Activated T-helper 17 cell treated with anti-CD3 and anti-CD28 coated beads, Interleukin-2, amount 50 U/mL, for 72 hours (primary cell): ENCODE measurements around the gene RALGAPA2. TPM values are rescaled to one million over a fixed set of nuclear protein-coding genes. Genes with fewer than 3 reads are reported as not detected.

ENCODE experiments used
- ATAC-seq: fragments of 150-1000 bp; cut with Tn5 transposase; replicated peaks from 2 replicates; pipeline ENCODE4 v1.10.0; 2021; ENCODE audit warnings: mild to moderate bottlenecking, moderate library complexity
- H3K27ac Mint-ChIP-seq: one replicate; pipeline ENCODE4 v1.8.0; 2022; ENCODE audit warnings: mixed read lengths
- H3K27me3 Mint-ChIP-seq: one replicate; pipeline ENCODE4 v1.8.0; 2022; ENCODE audit warnings: mixed read lengths
- H3K36me3 Mint-ChIP-seq: one replicate; pipeline ENCODE4 v1.8.0; 2022; ENCODE audit warnings: low read depth, mild to moderate bottlenecking, mixed read lengths
- H3K4me1 Mint-ChIP-seq: one replicate; pipeline ENCODE4 v1.8.0; 2022; ENCODE audit warnings: mixed read lengths
- H3K4me3 Mint-ChIP-seq: one replicate; pipeline ENCODE4 v1.8.0; 2022; ENCODE audit warnings: mild to moderate bottlenecking, mixed read lengths
- H3K9me3 Mint-ChIP-seq: one replicate; pipeline ENCODE4 v1.8.0; 2022; ENCODE audit warnings: mixed read lengths
- total RNA-seq, 2 donors: library from RNA; stranded (reverse); gene quantifications; one replicate each; pipeline ENCODE4 v1.2.3, GENCODE V29; 2022

Gene RALGAPA2
- total RNA-seq, 2 donors from 2014 or later = 19.2 to 23.2 TPM

- Mint-ChIP-seq H3K27ac (no peak overlapping the region), H3K36me3 (no peaks in the 10 kb centered on the region), H3K9me3 (no peaks in the 10 kb centered on the region), H3K4me3 (no peak overlapping the region), H3K4me1 (peaks cover 5% of the 10 kb centered on the region), H3K27me3 (peaks cover 8% of the 10 kb centered on the region)
- ATAC-seq = peak; percentile 44
Measured at GRCh38 chr20:20734475-20734948, 22.1 kb upstream of the RALGAPA2 start.

GRCh38 chr20:20733943-20734342 is 21.5 kb upstream of the RALGAPA2 start:
- Mint-ChIP-seq H3K36me3 (no peaks in the 10 kb centered on the region), H3K27me3 (peaks cover 8% of the 10 kb centered on the region), H3K4me3 (no peak overlapping the region), H3K27ac (no peak overlapping the region), H3K4me1 (peaks cover 5% of the 10 kb centered on the region), H3K9me3 (no peaks in the 10 kb centered on the region)
- no peak for ATAC-seq

DNA sequence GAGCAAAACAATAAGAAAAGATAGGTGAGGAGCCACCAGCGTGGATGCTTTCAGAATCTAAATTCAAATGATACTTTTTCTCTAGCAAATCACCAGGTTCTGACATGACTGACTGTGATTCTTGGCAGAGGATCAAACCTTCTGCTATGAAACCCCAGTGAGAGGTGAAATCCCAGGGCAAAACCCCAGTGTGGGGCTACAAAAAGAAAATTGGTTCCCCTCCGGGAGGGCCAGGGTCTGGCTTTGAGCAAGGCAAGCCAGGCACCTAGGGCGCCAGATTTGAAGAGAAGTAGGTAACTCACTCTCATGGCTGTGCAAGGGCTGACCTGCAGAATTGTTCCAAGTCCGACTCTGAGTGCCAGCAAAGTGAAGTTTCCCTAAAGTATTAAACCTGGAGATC is 20.2 kb upstream of the RALGAPA2 start:
- Mint-ChIP-seq H3K4me1 (peaks cover 5% of the 10 kb centered on the region), H3K27me3 (peaks cover 8% of the 10 kb centered on the region), H3K4me3 (no peak overlapping the region), H3K9me3 (no peaks in the 10 kb centered on the region), H3K36me3 (no peaks in the 10 kb centered on the region), H3K27ac (no peak overlapping the region)
- ATAC-seq = no peak

GRCh38 chr20:20731945-20732296 is 19.5 kb upstream of the RALGAPA2 start:
- no peaks in the 10 kb centered on the region for H3K9me3 Mint-ChIP-seq
- H3K27me3 Mint-ChIP-seq = peaks cover 4% of the 10 kb centered on the region
- no peak for ATAC-seq
- peaks cover 5% of the 10 kb centered on the region for H3K4me1 Mint-ChIP-seq
- H3K4me3 Mint-ChIP-seq = no peak overlapping the region
- no peak overlapping the region for H3K27ac Mint-ChIP-seq
- H3K36me3 Mint-ChIP-seq = no peaks in the 10 kb centered on the region

DNA sequence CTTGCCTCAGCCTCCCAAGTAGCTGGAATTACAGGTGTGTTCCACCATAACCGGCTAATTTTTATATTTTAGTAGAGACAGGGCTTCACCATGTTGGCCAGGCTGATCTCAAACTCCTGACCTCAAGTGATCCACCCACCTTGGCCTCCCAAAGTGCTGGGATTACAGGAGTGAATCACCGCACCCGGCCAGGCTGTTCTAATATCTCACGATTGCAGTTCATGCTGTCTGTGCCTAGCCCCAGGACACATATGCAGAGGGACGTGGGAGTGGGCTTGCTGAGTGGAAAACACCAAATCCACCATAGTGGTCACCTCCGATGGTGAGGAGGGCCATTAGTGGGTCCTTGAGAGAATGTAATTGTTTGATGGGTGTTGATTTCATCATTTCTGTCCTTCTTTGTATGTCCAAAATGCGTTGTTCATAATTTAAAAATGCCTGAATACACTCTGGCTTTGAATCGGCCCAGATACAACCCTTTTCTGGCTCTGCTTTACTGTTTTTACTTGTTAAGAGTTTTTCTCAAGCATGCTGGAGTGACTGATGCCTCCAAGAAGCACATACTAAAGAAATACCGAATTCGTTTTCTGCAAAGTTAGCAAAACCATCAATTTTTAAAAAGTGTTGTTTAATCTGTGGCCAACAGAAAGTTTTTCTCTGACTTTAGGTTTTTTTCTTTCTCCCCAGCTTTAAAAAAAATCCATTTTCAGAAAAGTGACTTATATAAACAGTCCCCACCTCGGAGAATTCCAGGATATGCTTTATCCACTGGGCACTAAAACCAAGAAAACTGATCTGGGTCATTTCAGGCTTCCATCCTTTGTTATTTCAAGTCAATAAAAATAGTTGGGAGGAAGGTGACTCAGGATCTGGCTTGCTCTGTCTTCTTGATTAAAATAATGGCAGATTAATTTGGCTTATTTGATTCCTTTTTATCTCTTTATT is 18.8 kb upstream of the RALGAPA2 start:
- no peak for ATAC-seq

GRCh38 chr20:20729563-20729962 is 17.1 kb upstream of the RALGAPA2 start:
- Mint-ChIP-seq H3K4me1 (peaks cover 4% of the 10 kb centered on the region), H3K36me3 (no peaks in the 10 kb centered on the region), H3K4me3 (no peak overlapping the region), H3K27me3 (peaks cover 5% of the 10 kb centered on the region), H3K27ac (no peak overlapping the region), H3K9me3 (no peaks in the 10 kb centered on the region)
- ATAC-seq = no peak

More for the DNA sequence above, 18.8 kb upstream of the RALGAPA2 start:
- Mint-ChIP-seq H3K9me3 (no peaks in the 10 kb centered on the region), H3K27me3 (no peaks in the 10 kb centered on the region), H3K4me3 (no peak overlapping the region), H3K27ac (no peak overlapping the region), H3K36me3 (no peaks in the 10 kb centered on the region), H3K4me1 (peaks cover 5% of the 10 kb centered on the region)

DNA sequence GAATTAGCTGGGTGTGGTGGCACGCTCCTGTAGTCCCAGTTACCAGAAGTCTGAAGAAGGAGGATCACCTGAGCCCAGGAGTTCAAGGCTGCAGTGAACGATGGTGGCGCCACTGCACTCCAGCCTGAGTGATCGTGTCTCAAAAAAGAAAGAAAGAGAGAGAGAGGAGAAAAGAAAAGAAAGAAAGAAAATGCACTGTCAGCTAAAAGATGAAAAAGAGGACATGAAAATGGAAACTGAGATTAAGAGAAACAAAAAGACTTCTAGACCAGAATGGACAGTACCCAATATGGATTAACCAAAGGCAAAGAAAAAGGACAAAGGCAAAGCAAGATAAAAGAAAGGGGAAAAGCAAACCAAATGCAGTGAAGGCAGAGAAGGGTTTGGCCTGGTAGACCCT is 9.0 kb upstream of the RALGAPA2 start:
- H3K36me3 Mint-ChIP-seq = no peaks in the 10 kb centered on the region
- peaks cover 5% of the 10 kb centered on the region for H3K27me3 Mint-ChIP-seq

DNA sequence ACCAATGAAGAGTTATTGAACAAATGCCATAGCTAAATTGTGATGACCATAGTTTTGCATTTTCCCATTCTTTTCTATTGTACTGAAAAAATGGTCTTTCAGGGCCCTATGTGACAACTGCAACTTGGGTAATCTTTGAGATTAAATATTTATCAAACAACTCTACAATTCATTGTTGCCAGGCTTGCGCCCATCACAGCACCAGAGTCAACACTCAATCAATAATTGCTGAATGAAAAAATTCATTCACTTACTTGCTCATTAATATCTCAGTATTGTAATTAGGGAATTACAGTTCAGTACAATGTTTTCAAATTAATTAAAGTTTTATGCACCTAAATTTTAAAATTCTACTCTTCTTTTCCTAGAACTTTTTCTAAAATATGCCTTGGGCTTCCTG is 7.7 kb upstream of the RALGAPA2 start:
- Mint-ChIP-seq H3K27ac (no peak overlapping the region), H3K36me3 (no peaks in the 10 kb centered on the region), H3K4me3 (no peak overlapping the region), H3K27me3 (peaks cover 4% of the 10 kb centered on the region), H3K4me1 (no peaks in the 10 kb centered on the region), H3K9me3 (no peaks in the 10 kb centered on the region)
- no peak for ATAC-seq

More for the DNA sequence above, 9.0 kb upstream of the RALGAPA2 start:
- no peak for ATAC-seq
- H3K4me1 Mint-ChIP-seq = no peaks in the 10 kb centered on the region
- H3K27ac Mint-ChIP-seq = no peak overlapping the region
- no peak overlapping the region for H3K4me3 Mint-ChIP-seq
- H3K9me3 Mint-ChIP-seq = no peaks in the 10 kb centered on the region

- Mint-ChIP-seq H3K4me1 (no peaks in the 10 kb centered on the region), H3K9me3 (no peaks in the 10 kb centered on the region), H3K36me3 (no peaks in the 10 kb centered on the region), H3K27me3 (peaks cover 4% of the 10 kb centered on the region), H3K27ac (no peak overlapping the region), H3K4me3 (no peak overlapping the region)
- ATAC-seq = no peak
Measured at GRCh38 chr20:20719411-20719810, 7.0 kb upstream of the RALGAPA2 start.

GRCh38 chr20:20713244-20713765 is 861 bp upstream of the RALGAPA2 start:
- H3K27me3 Mint-ChIP-seq = peaks cover 4% of the 10 kb centered on the region
- H3K36me3 Mint-ChIP-seq = no peaks in the 10 kb centered on the region
- H3K4me1 Mint-ChIP-seq = peaks cover 14% of the 10 kb centered on the region
- no peaks in the 10 kb centered on the region for H3K9me3 Mint-ChIP-seq
- H3K27ac Mint-ChIP-seq = peak overlapping the region; percentile 88
- ATAC-seq = no peak
- H3K4me3 Mint-ChIP-seq = peak overlapping the region; percentile 91

DNA sequence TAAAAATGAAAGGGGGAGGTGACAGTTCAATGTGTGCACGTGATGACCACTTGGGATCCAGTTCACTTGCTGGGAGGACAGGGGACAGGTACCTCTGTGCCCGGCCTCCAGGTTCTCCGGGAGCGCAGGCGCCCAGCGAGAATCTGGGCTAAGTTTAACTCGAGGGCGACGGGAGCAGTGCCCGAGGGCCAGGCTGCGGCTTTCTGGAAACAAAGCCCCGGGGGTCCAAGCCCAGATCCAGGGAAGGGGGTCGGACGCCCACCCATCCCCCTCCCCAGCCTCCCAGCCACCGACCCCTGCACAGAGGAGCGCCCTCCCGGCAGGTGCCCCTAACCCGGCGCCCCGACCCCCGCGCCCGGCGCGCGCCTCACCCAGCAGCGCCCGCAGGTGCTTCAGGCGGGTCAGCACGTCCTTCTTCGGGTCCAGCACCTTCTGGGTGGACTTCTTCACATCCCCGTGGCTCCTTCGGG is 405 bp downstream of the RALGAPA2 start:
- Mint-ChIP-seq H3K27me3 (peaks cover 4% of the 10 kb centered on the region), H3K9me3 (no peaks in the 10 kb centered on the region), H3K4me3 (peak overlapping the region; percentile 91), H3K36me3 (no peaks in the 10 kb centered on the region), H3K27ac (peak overlapping the region; percentile 88), H3K4me1 (peaks cover 15% of the 10 kb centered on the region)
- peak; percentile 11 for ATAC-seq

DNA sequence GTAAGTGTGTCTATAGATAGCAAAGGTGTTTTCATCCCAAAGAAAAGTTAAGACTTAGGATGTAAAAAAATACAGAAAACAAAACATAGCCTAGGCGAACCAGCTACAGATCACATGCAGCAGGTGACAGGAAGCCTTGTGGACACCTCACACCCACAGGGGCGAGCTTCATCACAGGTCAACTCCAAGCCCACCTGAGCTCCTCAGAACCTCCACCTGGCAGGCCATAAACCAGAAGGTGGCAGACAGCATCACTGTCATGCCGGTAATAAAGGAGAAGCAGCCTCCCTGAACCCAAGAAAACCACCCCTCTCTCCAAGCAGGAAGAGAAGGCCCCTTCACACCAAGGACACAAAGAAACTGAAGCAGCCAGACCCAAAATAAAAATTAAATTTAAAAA is 1.0 kb downstream of the RALGAPA2 start:
- Mint-ChIP-seq H3K4me1 (peaks cover 20% of the 10 kb centered on the region), H3K27me3 (peaks cover 4% of the 10 kb centered on the region), H3K4me3 (peak overlapping the region; percentile 91), H3K36me3 (no peaks in the 10 kb centered on the region), H3K27ac (peak overlapping the region; percentile 88), H3K9me3 (no peaks in the 10 kb centered on the region)
- no peak for ATAC-seq

DNA sequence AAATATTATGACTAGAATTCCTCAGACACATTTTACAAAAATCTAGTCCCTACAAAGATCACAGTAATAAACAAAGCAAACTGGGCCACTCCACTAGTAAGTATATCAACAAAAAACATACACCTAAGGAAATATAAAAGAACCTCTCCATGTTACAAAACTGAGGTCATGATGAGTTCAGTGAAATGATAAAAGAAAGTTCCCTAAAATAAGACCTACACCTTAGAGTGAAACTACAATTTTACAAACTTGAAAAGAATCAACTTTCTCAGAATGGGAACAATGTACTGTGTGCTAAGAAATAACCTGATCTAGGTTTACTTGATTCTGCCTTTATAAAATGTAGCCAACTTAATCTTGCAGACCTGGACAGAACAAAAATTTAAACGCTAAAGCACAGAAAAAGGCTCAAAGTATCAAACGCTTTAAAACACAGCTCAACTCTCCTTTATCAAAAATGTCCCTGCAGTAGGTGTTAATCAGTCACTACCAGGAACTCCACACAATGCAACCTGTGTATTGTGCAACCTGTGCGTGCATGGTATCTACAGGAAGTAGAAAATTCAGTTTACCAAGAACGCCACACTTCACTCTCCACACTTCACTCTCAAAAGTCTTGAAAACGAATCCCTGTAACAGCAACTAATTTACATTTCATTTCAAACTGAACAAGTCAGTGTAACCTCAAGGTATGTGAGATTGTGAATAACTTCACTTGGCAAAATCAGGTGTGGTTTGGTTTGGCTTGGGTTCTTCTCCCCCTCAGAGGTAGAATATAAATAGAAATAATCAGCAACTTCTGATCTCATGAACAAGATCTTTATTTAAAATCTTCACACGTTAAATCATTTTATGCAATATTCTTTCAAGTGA is 1.8 kb downstream of the RALGAPA2 start:
- Mint-ChIP-seq H3K27me3 (no peaks in the 10 kb centered on the region), H3K27ac (peak overlapping the region; percentile 88), H3K9me3 (no peaks in the 10 kb centered on the region), H3K4me1 (peaks cover 24% of the 10 kb centered on the region), H3K4me3 (peak overlapping the region; percentile 91), H3K36me3 (no peaks in the 10 kb centered on the region)
- ATAC-seq = peak; percentile 9

- Mint-ChIP-seq H3K4me1 (peaks cover 24% of the 10 kb centered on the region), H3K9me3 (no peaks in the 10 kb centered on the region), H3K36me3 (no peaks in the 10 kb centered on the region), H3K27ac (no peak overlapping the region), H3K27me3 (no peaks in the 10 kb centered on the region), H3K4me3 (peak overlapping the region; percentile 91)
- ATAC-seq = no peak
Measured at GRCh38 chr20:20709887-20710286, 2.6 kb downstream of the RALGAPA2 start.
